OCI-LY7 (cell line): ENCODE data around the gene CBFA2T3. TPM values are rescaled to one million over a fixed set of nuclear protein-coding genes. Genes with fewer than 3 reads are reported as not detected.
"Not testable (repeated sequence)": the region's sequence is repeated elsewhere in the genome, so short reads cannot be mapped to it uniquely, and the experiment has no call there.

Experiments
- BruUV-seq: library from RNA; stranded (reverse); fragments of 400-500 nt; replicated peaks from 2 replicates; lab custom pipeline; 2021; lab: Mats Ljungman, UMichigan
- CTCF ChIA-PET: fragments of 300-600 bp; sonication (Branson Sonifier 250); formaldehyde crosslinking; loops from one replicate; lab custom pipeline; 2022; ENCODE audit warnings: antibody characterized with exemption; ENCODE audit not compliant: unreplicated experiment; lab: Charles Lee
- POLR2A ChIA-PET: fragments of 300-600 bp; sonication (Branson Sonifier 250); formaldehyde crosslinking; loops from one replicate; lab custom pipeline; 2022; ENCODE audit warnings: antibody characterized with exemption; lab: Charles Lee
- DNase-seq: peaks from one replicate; pipeline ENCODE4 v3.0.0-alpha.2; 2015; ENCODE audit warnings: low spot score
- H2AFZ ChIP-seq: fragments of 200-600 bp; sonication (generic), shearing (Covaris generic); 2 replicates; pipeline ENCODE4 v1.6.1; 2014; ENCODE audit warnings: mild to moderate bottlenecking, antibody characterized with exemption, low read length, moderate library complexity
- H3K27ac ChIP-seq: fragments of 200-600 bp; sonication (generic); 2 replicates; pipeline ENCODE4 v1.5.1; 2014; ENCODE audit warnings: mixed run types, low read depth, mild to moderate bottlenecking, moderate library complexity, low read length, inconsistent platforms; ENCODE audit not compliant: poor library complexity, severe bottlenecking
- H3K36me3 ChIP-seq: fragments of 200-600 bp; sonication (generic); 2 replicates; pipeline ENCODE4 v1.6.1; 2014; ENCODE audit warnings: mild to moderate bottlenecking, antibody characterized with exemption, low read length, moderate library complexity, mixed read lengths; ENCODE audit not compliant: insufficient read depth
- H3K4me1 ChIP-seq: fragments of 200-600 bp; sonication (generic); 2 replicates; pipeline ENCODE4 v1.5.1; 2014; ENCODE audit warnings: mild to moderate bottlenecking, low read length; ENCODE audit not compliant: insufficient read depth, poor library complexity, severe bottlenecking
- H3K4me2 ChIP-seq: fragments of 200-600 bp; sonication (generic); 2 replicates; pipeline ENCODE4 v1.6.1; 2014; ENCODE audit warnings: mild to moderate bottlenecking, low read length
- H3K4me3 ChIP-seq: fragments of 200-600 bp; sonication (generic); 2 replicates; pipeline ENCODE4 v1.5.1; 2014; ENCODE audit warnings: mild to moderate bottlenecking, low read depth, low read length; ENCODE audit not compliant: poor library complexity, severe bottlenecking
- H3K79me2 ChIP-seq: fragments of 200-600 bp; sonication (generic); 2 replicates; pipeline ENCODE4 v1.6.1; 2016; ENCODE audit warnings: low read depth, mild to moderate bottlenecking, low read length, moderate library complexity, mixed read lengths; ENCODE audit not compliant: insufficient read depth
- H3K9me2 ChIP-seq: fragments of 200-600 bp; sonication (generic); 2 replicates; pipeline ENCODE4 v1.6.1; 2016; ENCODE audit warnings: mild to moderate bottlenecking, low read length, mixed read lengths; ENCODE audit not compliant: insufficient read depth
- H3K9me3 ChIP-seq: fragments of 200-600 bp; sonication (generic); 2 replicates; pipeline ENCODE4 v1.6.1; 2014; ENCODE audit warnings: mild to moderate bottlenecking, mixed run types, low read length, mixed read lengths
- H4K20me1 ChIP-seq: fragments of 200-600 bp; sonication (generic); 2 replicates; pipeline ENCODE4 v1.6.1; 2014; ENCODE audit warnings: mild to moderate bottlenecking, antibody characterized with exemption, low read length, moderate library complexity, mixed read lengths; ENCODE audit not compliant: insufficient read depth
- CTCF ChIP-seq: fragments of 200-600 bp; sonication (generic); conservative IDR thresholded peaks from 2 replicates; pipeline ENCODE4 v1.5.1; 2014; ENCODE audit warnings: mild to moderate bottlenecking, antibody characterized with exemption, low read length, moderate library complexity, mixed read lengths
- EZH2phosphoT487 ChIP-seq: fragments of 200-600 bp; sonication (generic); IDR thresholded peaks from 2 replicates; pipeline ENCODE4 v1.6.1; 2018; ENCODE audit warnings: low read depth, borderline replicate concordance, mild to moderate bottlenecking, mixed run types, antibody characterized with exemption, low read length, moderate library complexity, mixed read lengths
- intact Hi-C: fragments of 100-400 bp; cut with micrococcal nuclease; formaldehyde crosslinking; loops from one replicate; pipeline ENCODE4 v1.10.0; 2022; ENCODE audit not compliant: unreplicated experiment
- total RNA-seq, 2 experiments: library from RNA; depleted of rRNA in 1 of 2; stranded (reverse); fragments of >200 nt in 1 of 2; shearing (Covaris generic) in 1 of 2; gene quantifications; 2 replicates each; pipeline ENCODE4 v1.2.3, GENCODE V29; 2014 to 2022

CBFA2T3 gene
- total RNA-seq, 2 experiments from 2014 or later: 1.1 to 48.0 TPM

GRCh38 chr16:88893127-88893968, 83.7 kb downstream of the CBFA2T3 start:
- no peak overlapping the region for H3K4me2 ChIP-seq
- H3K9me3 ChIP-seq: no peaks in the 10 kb centered on the region
- no peak overlapping the region for H2AFZ ChIP-seq
- intact Hi-C loops: no loop called here
- DNase-seq: no peak
- POLR2A ChIA-PET: no interaction called here
- H4K20me1 ChIP-seq: no peaks in the 10 kb centered on the region
- CTCF ChIA-PET: no interaction called here
- no peak overlapping the region for H3K27ac ChIP-seq
- no peaks in the 10 kb centered on the region for H3K79me2 ChIP-seq
- BruUV-seq: no TSS peak
- TF ChIP-seq EZH2phosphoT487: no peak
- no peak for TF ChIP-seq CTCF
- no peaks in the 10 kb centered on the region for H3K9me2 ChIP-seq
- no peaks in the 10 kb centered on the region for H3K36me3 ChIP-seq
- H3K4me3 ChIP-seq: no peak overlapping the region
- H3K4me1 ChIP-seq: no peaks in the 10 kb centered on the region

GRCh38 chr16:88892065-88892464, 84.9 kb downstream of the CBFA2T3 start:
- no peak for DNase-seq
- Histone ChIP-seq H2AFZ (no peak overlapping the region), H3K9me2 (no peaks in the 10 kb centered on the region), H3K9me3 (no peaks in the 10 kb centered on the region), H4K20me1 (no peaks in the 10 kb centered on the region), H3K79me2 (no peaks in the 10 kb centered on the region), H3K4me2 (no peak overlapping the region), H3K4me1 (no peaks in the 10 kb centered on the region), H3K36me3 (no peaks in the 10 kb centered on the region), H3K27ac (no peak overlapping the region), H3K4me3 (no peak overlapping the region)
- CTCF ChIA-PET: no interaction called here
- intact Hi-C loops: no loop called here
- POLR2A ChIA-PET: no interaction called here
- TF ChIP-seq CTCF: no peak
- no peak for TF ChIP-seq EZH2phosphoT487
- BruUV-seq: no TSS peak

- H3K27ac ChIP-seq: no peak overlapping the region
- ChIA-PET CTCF (no interaction called here), POLR2A (no interaction called here)
- no peak overlapping the region for H2AFZ ChIP-seq
- H4K20me1 ChIP-seq: no peaks in the 10 kb centered on the region
- no peaks in the 10 kb centered on the region for H3K9me3 ChIP-seq
- TF ChIP-seq CTCF: no peak
- no peak for TF ChIP-seq EZH2phosphoT487
- H3K4me1 ChIP-seq: no peaks in the 10 kb centered on the region
- H3K9me2 ChIP-seq: no peaks in the 10 kb centered on the region
- no peaks in the 10 kb centered on the region for H3K79me2 ChIP-seq
- no peaks in the 10 kb centered on the region for H3K36me3 ChIP-seq
- H3K4me3 ChIP-seq: no peak overlapping the region
- no peak overlapping the region for H3K4me2 ChIP-seq
- no peak for DNase-seq
- intact Hi-C loops: no loop called here
- no TSS peak for BruUV-seq
Measured at GRCh38 chr16:88891083-88891482, 85.9 kb downstream of the CBFA2T3 start.

- H3K27ac ChIP-seq, H3K79me2 ChIP-seq, H3K36me3 ChIP-seq, H3K9me3 ChIP-seq, H2AFZ ChIP-seq, H4K20me1 ChIP-seq, POLR2A ChIA-PET, H3K4me1 ChIP-seq, H3K9me2 ChIP-seq, H3K4me2 ChIP-seq, CTCF ChIA-PET, intact Hi-C loops, BruUV-seq, H3K4me3 ChIP-seq, DNase-seq: not testable (repeated sequence)
Measured at GRCh38 chr16:88889702-88890352, 87.2 kb downstream of the CBFA2T3 start.
